GM18868 (cell line): ENCODE results near the gene BCAS3.

Experiments used
- ATAC-seq: cut with Tn5 transposase; IDR thresholded peaks from one replicate; pipeline ENCODE4 v1.9.1; 2021; ENCODE audit warnings: mild to moderate bottlenecking, moderate library complexity; ENCODE audit not compliant: unreplicated experiment

BCAS3 gene

DNA sequence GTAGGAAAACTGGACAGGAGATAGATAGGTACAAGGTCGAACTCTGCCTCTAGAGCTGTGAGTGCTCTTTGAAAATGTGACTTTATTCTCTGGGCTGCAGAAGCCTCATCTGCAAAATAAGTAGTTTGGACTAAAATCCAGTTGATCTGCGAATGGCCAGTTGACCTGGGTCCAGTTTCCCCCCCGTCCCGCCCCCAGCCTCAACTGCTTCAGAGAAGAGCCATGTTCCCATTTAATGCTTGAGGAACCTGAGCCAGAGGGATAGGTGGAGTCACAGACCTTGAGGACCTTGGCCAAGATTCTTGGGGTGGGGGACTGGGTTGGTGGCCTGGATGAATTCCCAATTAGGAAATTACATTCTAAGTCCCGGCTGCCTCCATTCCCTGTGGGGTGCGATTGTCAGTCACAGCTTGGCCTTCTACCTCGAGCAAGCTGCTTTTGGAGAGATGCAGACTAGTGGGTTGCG lies 736.0 kb downstream of the BCAS3 start:
- ATAC-seq, result no peak

DNA sequence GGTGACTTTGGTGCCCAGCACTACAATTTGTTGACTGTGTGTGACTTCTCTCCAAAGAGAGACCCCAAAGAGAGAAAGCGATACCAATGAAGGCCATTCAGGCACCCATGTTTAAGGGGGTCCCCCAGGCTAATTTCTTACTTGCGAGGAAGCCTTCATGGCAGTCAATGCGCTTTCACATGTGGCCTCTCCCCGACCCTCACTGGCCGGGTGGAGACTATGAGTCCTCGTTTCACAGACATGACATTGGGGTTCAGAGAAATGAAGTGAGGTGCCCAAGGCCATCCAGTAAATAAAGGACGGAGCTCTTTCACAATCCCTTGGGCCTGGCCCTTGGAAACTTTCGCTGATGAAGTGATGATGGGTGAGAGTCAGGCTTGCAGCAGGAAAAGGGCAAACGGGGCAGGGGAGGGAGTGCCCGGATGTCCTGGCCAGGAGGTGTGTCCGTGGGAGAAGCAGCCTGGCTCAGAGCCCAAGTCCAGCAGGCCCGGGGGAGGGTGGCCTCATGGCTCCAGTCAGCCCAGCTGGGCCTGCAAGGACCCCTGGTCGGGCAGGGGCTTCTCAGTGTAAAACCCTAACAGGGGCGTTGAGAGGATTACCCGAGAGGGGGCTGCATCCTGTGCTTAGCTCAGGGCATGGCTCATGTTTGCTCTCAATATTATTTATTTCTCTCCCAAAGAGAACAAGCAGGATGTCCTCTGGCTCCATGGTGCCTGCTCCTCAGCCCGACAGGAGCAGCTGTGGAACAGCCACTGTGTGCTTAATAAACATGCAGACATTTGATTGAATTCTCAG lies 736.7 kb downstream of the BCAS3 start:
- no peak for ATAC-seq

DNA sequence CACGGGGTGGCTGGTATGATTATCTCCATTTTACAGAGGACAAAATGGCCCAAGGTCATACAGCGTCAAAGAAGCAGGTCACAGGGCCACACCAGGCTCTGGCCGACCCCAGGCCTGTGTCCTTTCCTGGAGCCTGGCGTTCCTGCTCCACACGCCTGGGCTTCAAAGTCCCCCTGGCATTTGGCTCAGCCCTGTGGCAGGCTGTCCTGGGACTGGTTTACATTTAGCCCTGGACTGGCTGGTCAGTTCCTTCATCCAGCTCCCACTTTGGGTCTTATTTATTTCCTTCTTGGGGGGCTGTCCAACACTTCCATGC lies 737.2 kb downstream of the BCAS3 start:
- ATAC-seq, result no peak

DNA sequence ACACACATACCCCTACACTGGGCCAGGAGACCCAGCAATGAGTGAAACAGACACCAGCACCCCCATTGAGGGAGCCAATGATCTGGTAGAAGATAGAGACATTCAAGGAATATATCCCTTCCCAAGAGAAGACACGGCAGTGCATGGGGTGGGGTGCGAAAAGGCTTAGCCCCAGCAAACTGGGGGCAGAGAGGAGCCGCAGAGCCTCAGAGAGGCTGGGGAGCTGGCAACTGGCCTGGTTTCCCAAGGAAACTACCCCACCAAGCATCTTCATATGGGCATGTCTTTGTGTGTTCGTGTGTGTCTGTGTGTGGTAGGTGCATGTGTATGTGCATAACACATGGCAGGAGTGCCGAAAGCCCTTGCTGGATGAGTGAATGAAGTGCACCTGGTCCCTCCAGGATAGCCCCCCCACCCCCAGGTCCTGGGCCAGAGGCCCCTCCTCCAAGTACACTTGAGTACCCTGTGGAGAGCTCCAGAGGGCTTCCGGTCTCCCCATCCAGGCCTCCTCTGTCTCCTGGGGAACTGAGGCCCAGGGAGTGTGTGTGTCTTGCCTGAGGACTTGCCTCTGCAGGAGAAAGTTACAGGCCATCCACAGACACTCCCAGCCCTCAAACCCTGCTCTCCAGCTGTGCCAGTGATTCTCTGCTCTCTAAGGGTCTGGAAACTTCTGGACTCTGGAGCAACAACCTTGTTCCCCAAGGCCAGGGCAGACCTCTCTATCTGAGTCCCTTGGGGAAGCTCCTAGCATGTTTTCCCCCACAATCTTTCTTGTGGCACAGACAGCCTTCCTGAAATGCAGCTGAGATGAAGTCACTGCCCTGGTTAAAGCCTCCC lies 737.9 kb downstream of the BCAS3 start:
- ATAC-seq, result no peak

DNA sequence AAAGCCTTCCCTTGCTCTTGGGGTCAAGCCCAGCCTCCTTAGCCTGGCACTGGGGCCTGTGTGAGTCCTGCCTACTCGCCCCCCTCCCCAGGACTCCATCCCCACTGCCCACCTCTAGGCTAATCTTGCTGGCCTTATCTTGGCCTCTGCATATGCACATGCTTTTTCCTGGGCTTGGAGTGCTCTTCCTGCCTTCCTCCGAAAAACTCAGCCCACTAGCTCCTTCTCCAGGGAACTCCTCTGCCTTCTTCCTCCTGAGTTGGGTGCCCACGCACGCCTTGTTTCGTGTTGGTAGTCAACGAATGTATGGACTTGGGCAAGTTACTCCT lies 738.5 kb downstream of the BCAS3 start:
- no peak for ATAC-seq

DNA sequence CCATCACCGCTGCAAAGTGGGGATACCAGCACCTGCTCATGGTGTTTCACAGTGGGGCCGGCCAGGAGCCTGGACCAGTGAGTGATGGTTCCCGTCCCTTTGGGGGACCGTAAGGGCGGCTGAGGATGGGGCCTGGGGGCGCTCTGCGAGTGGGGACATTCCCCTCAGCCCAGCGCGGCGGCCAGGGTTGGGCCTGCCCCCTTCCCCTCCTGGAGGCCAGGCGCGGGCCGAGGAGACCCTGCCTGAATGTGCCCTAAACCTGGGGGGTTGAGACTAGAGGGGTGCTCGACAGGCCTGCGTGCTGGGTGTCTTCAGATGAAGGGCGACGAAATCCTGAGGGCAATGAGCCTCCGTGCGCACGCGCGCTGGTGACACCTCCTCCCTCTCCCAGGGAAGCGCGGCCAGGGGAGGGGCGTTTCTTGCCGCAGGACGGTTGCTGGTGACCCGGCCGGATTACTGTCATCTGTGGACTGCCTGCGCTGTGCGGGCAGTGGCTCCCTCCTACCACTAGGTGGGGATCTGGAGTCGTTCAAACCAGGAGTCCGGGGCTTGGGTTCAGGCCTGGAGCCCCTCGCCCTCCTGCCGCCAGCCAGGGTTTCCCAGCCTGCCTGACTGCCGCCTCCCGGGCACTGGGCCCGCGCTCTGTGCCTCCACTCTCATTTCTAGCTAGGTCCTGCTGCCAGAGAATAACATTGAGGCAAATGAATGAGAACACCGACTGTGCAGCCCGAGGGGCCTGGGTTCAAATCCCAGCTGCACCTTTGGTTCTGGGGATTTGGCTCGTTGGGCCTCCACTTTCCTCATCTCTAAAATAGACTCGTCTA lies 739.1 kb downstream of the BCAS3 start:
- peak; percentile 48 for ATAC-seq

DNA sequence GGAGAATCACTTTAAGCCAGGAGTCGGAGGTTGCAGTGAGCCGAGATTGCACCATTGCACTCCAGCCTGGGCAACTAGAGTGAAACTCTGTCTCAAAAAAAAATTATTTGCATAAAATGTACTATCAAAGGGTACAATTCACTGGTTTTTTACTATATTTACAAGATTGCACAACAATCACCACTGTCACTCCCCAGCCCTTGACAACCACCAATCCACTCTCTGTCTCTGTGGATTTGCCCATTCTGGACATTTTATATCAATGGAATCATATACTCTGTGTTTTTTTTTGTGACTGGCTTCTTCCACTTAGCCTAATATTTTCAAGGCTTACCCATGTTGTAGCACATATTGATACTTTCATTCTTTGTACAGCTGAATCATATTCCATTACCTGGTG lies 740.8 kb downstream of the BCAS3 start:
- no peak for ATAC-seq

DNA sequence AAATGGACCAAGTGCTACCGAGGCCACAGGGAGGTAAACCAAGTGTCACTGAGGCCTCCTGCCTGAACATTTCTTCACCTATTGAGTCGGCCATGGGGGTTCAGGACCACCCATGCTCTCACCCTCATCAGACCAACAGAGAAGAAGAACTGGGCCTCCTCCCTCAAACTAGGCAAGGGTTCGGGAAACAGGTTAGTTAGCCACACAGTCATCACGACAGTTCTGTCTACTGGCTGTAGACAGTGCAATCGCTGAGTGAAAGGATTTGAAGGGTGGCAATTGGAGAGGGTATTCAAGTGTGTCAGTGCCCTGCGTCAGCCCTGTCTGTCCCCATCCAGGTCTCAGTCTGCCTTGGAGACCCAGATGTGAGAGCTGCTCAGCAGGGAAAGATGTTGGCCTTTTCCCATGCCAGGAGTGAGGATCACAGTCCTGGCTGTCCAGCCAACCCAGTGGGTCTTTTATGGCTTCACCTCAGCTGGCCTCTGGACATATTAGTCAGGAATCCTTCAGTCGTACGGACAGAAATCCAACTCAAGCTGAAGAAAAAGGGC lies 741.9 kb downstream of the BCAS3 start:
- no peak for ATAC-seq

DNA sequence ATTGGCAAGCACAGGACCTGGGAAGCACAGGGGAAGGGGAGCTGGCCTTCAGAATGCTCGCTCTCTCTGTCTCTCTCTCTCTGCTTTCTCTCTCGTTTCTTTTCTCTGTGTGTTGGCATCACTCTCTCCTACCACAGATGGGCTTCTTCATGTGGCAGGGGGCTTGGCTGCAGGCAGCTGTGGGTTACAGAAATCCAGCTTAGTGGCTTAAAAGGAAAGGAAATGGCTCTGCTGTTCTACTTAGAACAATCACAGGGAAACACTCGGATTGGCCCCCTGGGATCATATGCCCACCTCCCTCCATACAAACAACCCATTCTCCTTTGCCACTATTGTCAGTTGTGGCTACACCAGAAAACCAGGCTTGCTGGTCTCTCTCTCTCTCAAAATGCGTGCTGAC lies 742.4 kb downstream of the BCAS3 start:
- no peak for ATAC-seq

DNA sequence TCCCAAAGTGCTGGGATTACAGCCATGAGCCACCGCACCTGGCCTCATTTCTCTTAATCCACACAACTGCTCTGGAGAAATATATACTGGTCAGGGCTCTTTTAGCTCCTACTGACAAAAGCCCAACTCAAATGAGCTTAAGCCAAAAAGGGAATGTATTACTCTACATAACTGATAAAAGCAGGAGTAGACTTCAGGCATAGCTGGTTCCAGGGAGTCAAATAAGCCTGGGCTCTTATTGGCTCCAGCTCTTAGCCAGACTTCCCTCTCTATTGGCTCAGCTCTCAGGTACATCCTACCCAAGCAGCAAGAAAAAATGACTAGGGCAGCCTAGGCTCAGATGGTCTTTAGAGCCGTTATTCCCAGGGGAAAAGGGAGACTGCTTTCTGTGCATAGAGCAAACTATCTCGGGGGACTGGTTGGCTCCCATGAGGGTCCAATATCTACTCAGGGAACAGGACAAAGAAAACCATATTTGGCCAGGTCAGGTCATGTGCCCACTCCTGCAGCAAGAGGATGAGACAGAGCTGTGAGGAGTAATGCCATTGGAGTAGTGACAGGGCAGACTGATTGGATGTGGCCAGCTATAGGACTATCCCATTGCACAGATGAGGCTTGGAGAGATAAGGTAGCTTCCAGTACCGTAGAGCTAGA lies 743.2 kb downstream of the BCAS3 start:
- no peak for ATAC-seq

DNA sequence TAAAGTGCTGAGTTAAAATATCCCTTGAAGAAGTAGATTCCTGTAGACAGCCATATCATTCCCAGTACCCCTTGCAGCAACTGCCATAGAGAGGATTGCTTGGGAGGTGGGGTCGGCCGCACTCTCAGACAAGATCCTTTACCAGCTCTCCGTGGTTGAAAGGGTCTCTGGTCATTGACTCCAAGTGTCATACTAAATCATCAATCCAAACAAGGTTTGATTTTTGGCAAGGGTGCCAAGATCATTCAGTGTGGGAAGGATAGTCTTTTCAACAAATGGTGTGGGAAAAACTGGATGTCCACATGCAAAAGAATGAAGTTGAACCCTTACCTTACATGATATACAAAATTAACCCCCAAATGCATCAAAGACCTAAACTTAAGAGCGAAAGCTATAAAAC lies 743.8 kb downstream of the BCAS3 start:
- ATAC-seq, result no peak

DNA sequence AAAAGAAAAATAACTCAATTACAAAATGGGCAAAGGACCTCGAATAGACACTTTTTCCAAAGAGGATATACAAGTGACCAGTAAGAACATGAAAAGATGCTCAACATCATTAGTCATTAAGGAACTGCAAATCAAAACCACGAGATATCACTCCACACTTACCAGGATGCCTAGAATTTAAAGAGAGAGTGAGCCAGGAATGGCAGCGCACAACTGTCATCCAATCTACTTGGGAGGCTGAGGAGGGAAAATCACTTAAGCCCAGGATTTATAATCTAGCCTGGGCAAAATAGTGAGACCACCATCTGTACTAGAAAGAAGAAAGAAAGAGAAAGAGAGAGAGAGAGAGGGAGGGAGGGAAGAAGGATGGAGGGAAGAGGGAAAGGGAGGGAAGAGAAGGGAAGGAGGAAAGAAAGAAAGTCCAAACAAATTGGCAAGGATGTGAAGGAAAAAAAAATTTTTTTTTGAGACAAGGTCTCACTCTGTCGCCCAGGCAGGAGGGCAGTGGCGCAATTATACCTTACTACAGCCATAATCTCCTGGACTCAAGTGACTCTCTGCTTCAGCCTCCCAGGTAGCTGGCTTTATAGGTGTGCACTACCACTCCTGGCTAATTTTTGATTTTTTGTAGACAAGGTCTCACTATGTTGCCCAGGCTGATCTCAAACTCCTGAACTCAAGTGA lies 744.6 kb downstream of the BCAS3 start:
- no peak for ATAC-seq

DNA sequence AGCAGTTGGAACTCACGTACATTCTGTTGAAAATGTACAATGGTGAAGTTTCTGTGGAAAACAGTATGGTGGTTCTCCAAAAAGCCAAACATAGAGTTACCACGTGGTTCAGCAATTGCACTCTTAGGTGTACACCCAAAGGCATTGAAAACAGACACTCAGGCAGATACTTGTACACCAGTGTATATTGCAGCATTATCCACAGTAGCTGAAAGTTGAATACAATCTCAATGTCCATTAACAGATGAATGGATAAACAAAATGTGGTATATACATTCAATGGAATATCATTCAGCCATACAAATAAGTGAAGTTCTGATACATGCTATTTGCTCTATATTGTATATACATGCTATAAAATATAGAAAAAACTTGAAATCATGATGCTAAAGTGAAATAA lies 745.2 kb downstream of the BCAS3 start:
- ATAC-seq, result no peak

DNA sequence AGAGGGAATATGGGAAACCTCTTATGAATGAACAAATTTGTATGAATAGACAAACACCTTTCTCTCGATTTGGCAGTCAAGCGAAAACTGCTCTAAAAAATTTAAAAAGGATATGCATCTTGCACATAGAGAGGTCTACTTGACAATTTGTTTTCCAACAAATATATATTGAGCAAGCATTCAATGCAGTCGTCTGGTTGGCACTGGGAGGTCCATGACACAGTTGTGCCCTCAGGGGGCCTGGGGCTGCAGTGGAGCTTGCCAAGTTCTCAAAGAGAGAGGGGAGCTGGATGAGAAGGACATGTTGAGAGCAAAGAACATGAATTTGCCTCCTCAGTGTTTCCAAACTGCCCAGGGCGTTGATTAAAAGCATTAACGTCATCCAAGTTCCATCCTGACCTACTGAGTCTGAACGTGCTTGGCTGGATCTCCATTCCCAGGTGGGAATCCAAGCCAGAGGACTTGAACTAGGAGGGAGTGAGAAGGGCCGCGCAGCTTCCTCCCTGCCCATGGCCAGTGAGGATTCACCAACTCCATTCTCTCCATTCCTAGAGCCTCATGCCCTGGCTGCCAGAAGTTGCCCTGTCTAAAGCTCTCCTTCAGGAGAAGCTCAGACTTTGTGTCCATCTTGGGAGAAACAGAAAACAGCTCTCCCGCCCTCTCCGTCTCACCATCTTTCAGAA lies 746.5 kb downstream of the BCAS3 start:
- ATAC-seq, result no peak

DNA sequence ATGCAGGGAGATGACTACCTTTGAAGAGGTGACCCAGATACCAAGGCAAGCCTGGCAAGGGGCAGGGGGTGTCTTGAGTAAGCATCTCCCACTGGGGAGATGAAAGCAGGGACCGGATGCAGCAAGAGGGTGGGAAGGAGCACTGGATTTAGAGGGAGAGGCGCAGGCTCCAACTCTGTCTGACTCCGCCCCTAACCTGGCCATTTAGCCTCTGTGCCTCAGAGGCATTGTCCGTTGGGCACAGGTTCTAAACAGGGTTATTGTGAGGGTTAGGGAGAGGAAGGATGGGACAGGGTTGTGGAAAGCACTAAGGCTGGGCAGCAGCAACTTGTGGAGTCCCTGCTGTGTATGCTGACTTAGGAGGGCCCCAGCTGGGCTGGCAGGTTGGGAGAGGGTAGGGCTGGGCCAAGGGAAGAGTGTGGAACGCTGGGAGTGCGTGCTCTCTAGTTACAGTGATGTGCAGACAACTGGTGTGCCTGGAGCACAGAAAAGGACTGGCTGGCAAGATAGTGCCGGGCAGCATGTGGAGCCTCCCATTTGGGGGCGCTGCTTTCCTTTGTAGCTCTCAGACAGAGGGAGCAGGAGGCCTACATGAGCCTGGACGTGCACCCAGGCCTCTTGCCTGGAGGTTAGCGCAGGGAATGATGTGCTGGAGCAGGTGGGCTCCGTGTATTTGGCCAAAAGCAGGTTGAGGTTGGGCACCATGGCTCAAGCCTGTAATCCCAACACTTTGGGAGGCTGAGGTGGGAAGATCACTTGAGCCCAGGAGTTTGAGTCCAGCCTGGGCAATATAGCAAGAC lies 748.2 kb downstream of the BCAS3 start:
- no peak for ATAC-seq

DNA sequence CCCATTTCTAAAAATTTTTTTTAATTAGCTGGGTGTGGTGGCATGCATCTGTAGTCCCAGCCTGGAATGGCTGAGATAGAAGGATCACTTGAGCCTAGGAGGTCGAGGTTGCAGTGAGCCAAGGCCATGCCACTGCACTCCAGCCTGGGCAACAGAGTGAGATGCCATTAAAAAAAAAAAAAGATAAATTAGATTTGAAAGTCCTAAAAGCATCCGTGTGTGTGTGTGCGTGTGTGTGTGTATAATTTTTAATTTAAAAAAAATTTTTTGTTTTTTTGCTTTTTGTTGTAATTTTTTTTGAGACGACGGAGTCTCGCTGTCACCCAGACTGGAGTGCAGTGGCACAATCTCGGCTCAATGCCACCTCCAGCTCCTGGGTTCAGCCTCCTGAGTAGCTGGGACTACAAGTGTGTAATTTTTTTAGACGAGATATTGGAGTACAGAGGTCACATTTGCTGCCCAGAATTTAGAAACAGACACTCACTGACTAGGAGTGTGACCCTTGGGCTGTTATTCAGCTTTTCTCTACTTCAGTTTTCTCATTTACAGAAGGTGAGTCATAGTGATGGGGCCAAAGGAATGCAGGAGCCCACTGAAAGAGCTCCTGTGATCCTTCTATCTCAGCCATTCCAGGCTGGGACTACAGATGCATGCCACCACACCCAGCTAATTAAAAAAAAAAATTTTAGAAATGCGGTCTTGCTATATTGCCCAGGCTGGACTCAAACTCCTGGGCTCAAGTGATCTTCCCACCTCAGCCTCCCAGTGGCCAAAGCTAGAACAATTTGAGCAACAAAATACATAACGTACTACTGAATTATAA lies 749.0 kb downstream of the BCAS3 start:
- ATAC-seq, result no peak

DNA sequence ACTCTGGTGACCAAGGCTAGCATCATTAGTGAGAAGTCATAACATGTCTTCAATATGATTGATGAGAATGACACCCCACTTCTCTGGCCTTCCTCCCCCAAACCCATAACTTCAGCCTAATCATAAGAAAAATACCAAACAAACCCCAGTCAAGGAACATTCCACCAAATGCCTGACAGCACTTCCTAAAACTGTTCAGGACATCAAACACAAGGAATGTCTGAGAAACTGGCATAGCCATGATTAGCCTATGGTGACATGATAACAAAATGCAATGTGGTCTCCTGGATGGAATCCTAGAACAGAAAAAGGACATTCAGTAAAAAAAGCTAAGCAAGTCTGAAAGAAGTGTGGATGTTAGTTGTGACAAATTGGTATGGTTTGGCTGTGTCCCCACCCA lies 749.9 kb downstream of the BCAS3 start:
- ATAC-seq, result no peak

DNA sequence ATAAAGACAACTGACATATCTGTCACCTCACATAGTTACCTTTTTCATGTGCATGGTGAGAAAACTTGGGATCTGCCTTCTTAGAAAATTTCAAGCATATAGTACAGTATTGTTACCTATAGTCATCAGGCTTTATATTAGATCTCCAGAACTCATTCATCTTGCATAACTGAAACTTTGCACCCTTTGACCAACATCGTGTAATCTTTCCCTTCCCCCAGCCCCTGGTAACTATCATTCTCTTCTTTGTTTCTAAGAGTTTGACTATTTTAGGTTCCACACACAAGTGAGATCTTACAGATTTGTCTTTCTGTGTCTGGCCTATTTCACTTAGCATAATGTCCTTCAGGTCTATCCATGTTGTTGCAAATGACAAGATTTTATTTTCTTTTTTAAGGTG lies 751.6 kb downstream of the BCAS3 start:
- ATAC-seq, result no peak
